Activated naive CD4-positive, alpha-beta T cell treated with anti-CD3 and anti-CD28 coated beads for 36 hours (primary cell): ENCODE data around the gene GFPT2. TPM values are rescaled to one million over a fixed set of nuclear protein-coding genes. Genes with fewer than 3 reads are reported as not detected.

Experiments
- CTCF ChIA-PET: fragments of 350-600 bp; sonication (Branson Sonifier 250); formaldehyde crosslinking; loops from one replicate; lab custom pipeline; 2021; ENCODE audit warnings: antibody characterized with exemption; lab: Charles Lee
- DNase-seq: peaks from one replicate; pipeline ENCODE4 v3.0.0-alpha.2; 2020
- H3K27ac Mint-ChIP-seq: one replicate; pipeline ENCODE4 v1.8.0; 2021; ENCODE audit warnings: mild to moderate bottlenecking, mixed read lengths
- H3K27me3 Mint-ChIP-seq: one replicate; pipeline ENCODE4 v1.8.0; 2021; ENCODE audit warnings: low read depth, mixed read lengths
- H3K36me3 Mint-ChIP-seq: one replicate; pipeline ENCODE4 v1.8.0; 2021; ENCODE audit warnings: low read depth, mixed read lengths
- H3K4me1 Mint-ChIP-seq: one replicate; pipeline ENCODE4 v1.8.0; 2021; ENCODE audit warnings: low read depth, mixed read lengths
- H3K4me3 Mint-ChIP-seq: one replicate; pipeline ENCODE4 v1.8.0; 2021; ENCODE audit warnings: mild to moderate bottlenecking, moderate library complexity, mixed read lengths
- H3K9me3 Mint-ChIP-seq: one replicate; pipeline ENCODE4 v1.8.0; 2021; ENCODE audit warnings: mixed read lengths
- intact Hi-C: fragments of 100-400 bp; cut with micrococcal nuclease; formaldehyde crosslinking; loops from one replicate; pipeline ENCODE4 v1.15.1; 2023
- total RNA-seq, 2 experiments: library from RNA; stranded (reverse); gene quantifications; one replicate each; pipeline ENCODE4 v1.2.3, GENCODE V29; 2021

The GFPT2 gene
- under 1 TPM; 0.22 to 0.33 TPM for total RNA-seq

- no peak within 1 kb of the TSS for H3K27ac Mint-ChIP-seq
- peak within 1 kb of the TSS; percentile 62 for H3K4me3 Mint-ChIP-seq
- no peaks in the 10 kb centered on the region for H3K36me3 Mint-ChIP-seq
- DNase-seq, result peak; percentile 69
- intact Hi-C loops, result loop anchor here (1.0 to 10.0 kb wide), 2 partner anchors 61 to 141 kb away; partner anchors contain the start of genes CNOT6 and MAPK9
- peaks cover 48% of the 10 kb centered on the region for H3K27me3 Mint-ChIP-seq
- CTCF ChIA-PET, result interaction anchor here (1.2 kb wide), 2 partner anchors 19 to 25 kb away, joined by 4 read pairs; no protein-coding TSS in a partner anchor
- H3K4me1 Mint-ChIP-seq, result peaks cover 7% of the 10 kb centered on the region
- H3K9me3 Mint-ChIP-seq, result no peaks in the 10 kb centered on the region
Observed at GRCh38 chr5:180353048-180353979, at the start of gene GFPT2. TSS of gene GFPT2 (minus strand) at chr5:180353336. CDS start at chr5:180353217, 119 bp downstream.

GRCh38 chr5:180402716-180403115, 49.6 kb upstream of the GFPT2 start:
- Mint-ChIP-seq H3K36me3 (no peaks in the 10 kb centered on the region), H3K27ac (no peak overlapping the region), H3K27me3 (peaks cover 6% of the 10 kb centered on the region), H3K4me3 (no peak overlapping the region), H3K4me1 (no peaks in the 10 kb centered on the region), H3K9me3 (no peaks in the 10 kb centered on the region)
- intact Hi-C loops, result no loop called here
- CTCF ChIA-PET, result no interaction called here
- no peak for DNase-seq

DNA sequence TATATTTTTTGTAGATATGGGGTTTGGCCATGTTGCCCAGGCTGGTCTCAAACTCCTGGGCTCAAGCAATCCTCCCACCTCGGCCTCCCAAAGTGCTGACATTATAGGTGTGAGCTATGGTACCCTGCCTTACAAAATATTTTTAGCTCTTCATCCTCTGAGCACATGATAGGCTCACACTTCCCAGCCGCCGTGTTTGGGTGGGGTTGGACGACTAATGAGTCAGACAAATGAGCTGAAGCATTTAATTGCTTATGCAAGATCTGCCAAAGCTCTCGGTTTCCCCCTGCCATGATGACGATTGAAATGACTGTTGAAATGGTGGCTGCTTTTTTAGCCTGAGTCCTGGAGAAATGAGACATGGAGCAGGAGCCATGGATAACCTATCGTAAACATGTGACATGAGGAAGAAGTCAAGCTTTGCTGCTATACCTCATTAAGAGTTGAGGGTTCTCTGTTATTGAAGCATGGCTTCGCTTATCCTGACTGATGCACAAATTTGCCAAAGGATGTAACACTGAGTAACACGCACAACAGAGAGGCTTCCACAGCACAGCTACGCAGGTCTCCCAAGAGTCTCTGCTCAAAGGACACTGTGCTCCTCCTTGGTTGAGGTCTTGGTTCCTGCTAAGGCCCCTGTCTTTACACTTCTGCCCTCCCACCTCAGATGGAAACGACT, 48.2 kb upstream of the GFPT2 start:
- no peaks in the 10 kb centered on the region for H3K4me1 Mint-ChIP-seq
- no peak overlapping the region for H3K27ac Mint-ChIP-seq
- intact Hi-C loops, result no loop called here
- no peaks in the 10 kb centered on the region for H3K9me3 Mint-ChIP-seq
- no peak for DNase-seq
- CTCF ChIA-PET, result interaction anchor here (0.7 kb wide), 1 partner anchor 32 kb away, joined by 4 read pairs; no protein-coding TSS in a partner anchor
- no peaks in the 10 kb centered on the region for H3K36me3 Mint-ChIP-seq
- no peak overlapping the region for H3K4me3 Mint-ChIP-seq
- peaks cover 5% of the 10 kb centered on the region for H3K27me3 Mint-ChIP-seq

DNA sequence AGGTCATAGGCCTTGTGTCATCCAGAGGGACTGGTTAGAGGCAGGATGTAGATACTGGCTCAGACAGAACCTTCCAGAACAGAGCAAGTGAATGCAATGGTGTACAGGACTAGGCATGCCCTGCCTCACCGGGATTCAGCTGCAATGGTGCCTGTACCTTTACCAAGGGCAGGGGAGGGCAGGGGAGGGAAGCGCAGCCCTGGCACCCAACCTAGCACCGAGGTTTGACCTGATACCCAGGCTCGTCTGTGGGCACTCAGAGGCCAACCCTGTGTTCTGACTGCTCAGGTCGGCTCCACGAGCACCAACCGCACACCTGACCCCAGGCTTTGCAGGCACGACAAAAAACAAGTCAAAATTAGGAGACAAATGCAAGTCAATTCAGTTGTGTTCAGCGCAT, 47.3 kb upstream of the GFPT2 start:
- intact Hi-C loops, result no loop called here
- H3K4me1 Mint-ChIP-seq, result no peaks in the 10 kb centered on the region
- CTCF ChIA-PET, result no interaction called here
- no peak overlapping the region for H3K4me3 Mint-ChIP-seq
- no peak overlapping the region for H3K27ac Mint-ChIP-seq
- H3K27me3 Mint-ChIP-seq, result peaks cover 5% of the 10 kb centered on the region
- no peaks in the 10 kb centered on the region for H3K36me3 Mint-ChIP-seq
- DNase-seq, result no peak
- no peaks in the 10 kb centered on the region for H3K9me3 Mint-ChIP-seq

- Mint-ChIP-seq H3K4me1 (no peaks in the 10 kb centered on the region), H3K4me3 (no peak overlapping the region), H3K27me3 (peaks cover 3% of the 10 kb centered on the region), H3K36me3 (no peaks in the 10 kb centered on the region), H3K27ac (no peak overlapping the region), H3K9me3 (no peaks in the 10 kb centered on the region)
- CTCF ChIA-PET, result no interaction called here
- DNase-seq, result no peak
- intact Hi-C loops, result no loop called here
Observed at GRCh38 chr5:180399401-180400215, 46.5 kb upstream of the GFPT2 start.

DNA sequence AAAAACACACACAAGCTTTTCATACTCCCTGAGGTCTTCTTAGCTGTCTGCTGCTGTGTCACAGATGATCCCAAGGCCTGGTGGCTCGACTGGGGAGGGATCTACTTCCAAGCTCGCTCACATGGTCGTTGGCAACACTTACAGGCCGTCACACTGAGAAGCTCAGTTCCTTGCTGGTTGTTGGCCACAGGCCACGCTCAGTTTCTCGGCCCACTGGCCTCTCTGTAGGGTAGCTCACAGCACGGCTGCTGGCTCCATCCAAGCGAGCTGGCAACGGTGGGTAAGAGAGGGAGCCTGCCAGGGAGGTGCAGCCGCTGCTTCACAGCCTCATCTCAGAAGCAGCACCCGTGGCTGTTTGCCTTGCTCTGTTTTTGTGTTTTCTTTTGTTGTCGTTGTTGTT, 43.8 kb upstream of the GFPT2 start:
- H3K4me1 Mint-ChIP-seq, result no peaks in the 10 kb centered on the region
- H3K9me3 Mint-ChIP-seq, result no peaks in the 10 kb centered on the region
- no peak overlapping the region for H3K4me3 Mint-ChIP-seq
- H3K27me3 Mint-ChIP-seq, result peaks cover 3% of the 10 kb centered on the region
- intact Hi-C loops, result no loop called here
- no peak overlapping the region for H3K27ac Mint-ChIP-seq
- H3K36me3 Mint-ChIP-seq, result no peaks in the 10 kb centered on the region
- DNase-seq, result no peak
- CTCF ChIA-PET, result no interaction called here

GRCh38 chr5:180395540-180396274, 42.6 kb upstream of the GFPT2 start:
- Mint-ChIP-seq H3K36me3 (no peaks in the 10 kb centered on the region), H3K4me3 (no peak overlapping the region), H3K9me3 (no peaks in the 10 kb centered on the region), H3K27ac (no peak overlapping the region), H3K27me3 (no peaks in the 10 kb centered on the region), H3K4me1 (no peaks in the 10 kb centered on the region)
- intact Hi-C loops, result no loop called here
- no peak for DNase-seq
- CTCF ChIA-PET, result no interaction called here

DNA sequence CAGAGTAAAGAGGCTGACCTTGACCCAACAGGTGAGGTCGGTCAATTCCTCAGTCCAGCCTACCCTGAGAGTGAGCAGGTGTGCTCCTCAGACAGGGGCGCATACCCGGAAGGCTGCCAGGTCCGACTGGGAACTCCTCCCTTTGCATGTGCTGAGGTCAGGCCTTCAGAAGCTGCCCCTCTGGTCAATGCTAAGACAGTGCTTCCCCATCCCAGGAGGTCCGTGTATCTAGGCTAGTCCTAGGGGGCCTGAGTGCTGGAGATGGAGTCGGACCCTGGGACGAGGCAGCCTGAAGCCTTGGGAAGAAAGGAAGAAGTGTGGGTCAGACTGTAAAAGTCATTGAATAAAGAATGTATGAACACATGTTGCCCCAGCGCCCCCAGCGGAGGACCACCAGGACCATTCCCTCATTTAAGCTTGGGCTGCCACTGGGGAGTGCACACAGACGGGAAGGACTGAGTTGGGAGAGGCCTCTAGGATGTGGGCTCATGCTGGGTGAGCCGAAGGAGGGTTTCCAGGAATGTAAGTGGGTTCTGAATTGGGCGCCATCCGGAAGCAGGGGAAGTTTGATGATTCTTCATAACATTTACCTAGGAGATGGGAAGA, 41.0 kb upstream of the GFPT2 start:
- intact Hi-C loops, result no loop called here
- no peaks in the 10 kb centered on the region for H3K9me3 Mint-ChIP-seq
- no peaks in the 10 kb centered on the region for H3K36me3 Mint-ChIP-seq
- H3K27me3 Mint-ChIP-seq, result no peaks in the 10 kb centered on the region
- no peak overlapping the region for H3K27ac Mint-ChIP-seq
- no peak for DNase-seq
- CTCF ChIA-PET, result no interaction called here
- H3K4me3 Mint-ChIP-seq, result no peak overlapping the region
- H3K4me1 Mint-ChIP-seq, result no peaks in the 10 kb centered on the region

- CTCF ChIA-PET, result no interaction called here
- no peaks in the 10 kb centered on the region for H3K27me3 Mint-ChIP-seq
- intact Hi-C loops, result no loop called here
- no peak overlapping the region for H3K4me3 Mint-ChIP-seq
- no peaks in the 10 kb centered on the region for H3K36me3 Mint-ChIP-seq
- H3K27ac Mint-ChIP-seq, result no peak overlapping the region
- H3K9me3 Mint-ChIP-seq, result no peaks in the 10 kb centered on the region
- H3K4me1 Mint-ChIP-seq, result no peaks in the 10 kb centered on the region
- DNase-seq, result no peak
Observed at GRCh38 chr5:180391276-180391675, 38.1 kb upstream of the GFPT2 start.

DNA sequence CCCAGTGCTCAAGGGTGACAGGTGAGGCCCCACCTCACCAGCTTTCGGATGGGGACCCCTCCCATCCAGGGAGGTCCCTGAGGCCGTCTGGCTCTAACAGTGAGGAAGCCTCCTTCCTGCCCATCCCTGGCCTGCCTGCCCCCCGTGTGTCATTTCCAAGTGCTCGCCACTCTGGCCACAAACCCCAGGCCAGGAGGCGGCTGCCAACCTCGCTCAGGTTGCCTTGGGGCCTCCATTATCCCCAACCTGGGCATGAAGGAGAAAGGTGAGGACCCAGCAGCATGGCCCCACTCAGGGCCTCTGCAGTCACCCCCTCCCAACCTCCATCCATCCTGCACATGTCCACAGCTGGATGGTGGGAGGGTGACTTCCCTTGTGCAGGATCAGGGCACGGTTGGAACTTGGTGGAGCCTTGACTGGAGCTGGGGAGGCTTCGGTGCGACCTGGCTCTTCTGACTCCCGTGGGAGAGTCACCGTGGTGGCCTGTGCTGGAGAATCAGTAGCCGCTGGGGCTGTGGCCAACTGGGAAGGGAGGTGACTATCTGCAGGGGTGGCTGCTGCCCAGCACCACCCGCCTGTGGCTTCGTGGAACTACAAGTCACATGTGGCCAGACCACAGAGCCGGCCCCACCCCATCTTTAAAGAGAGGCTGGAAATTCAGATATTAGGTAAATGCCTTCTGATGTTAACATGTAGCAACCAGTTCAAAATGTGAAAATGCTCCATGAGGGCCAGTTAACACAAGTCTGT, 37.5 kb upstream of the GFPT2 start:
- DNase-seq, result no peak
- Mint-ChIP-seq H3K4me1 (no peaks in the 10 kb centered on the region), H3K27me3 (no peaks in the 10 kb centered on the region), H3K9me3 (no peaks in the 10 kb centered on the region), H3K36me3 (no peaks in the 10 kb centered on the region), H3K4me3 (no peak overlapping the region), H3K27ac (no peak overlapping the region)
- intact Hi-C loops, result no loop called here
- CTCF ChIA-PET, result no interaction called here
